HG02763 (cell line): ENCODE measurements around the gene DOCK3.
"Not testable (repeated sequence)": the region's sequence is repeated elsewhere in the genome, so short reads cannot be mapped to it uniquely, and the experiment has no call there.

Source experiments
- ATAC-seq: cut with Tn5 transposase; IDR thresholded peaks from one replicate; pipeline ENCODE4 v1.9.1; 2021; ENCODE audit warnings: mild to moderate bottlenecking, moderate library complexity; ENCODE audit not compliant: unreplicated experiment

DOCK3 gene

GRCh38 chr3:50873376-50874157 is 198.8 kb downstream of the DOCK3 start:
- ATAC-seq, result no peak

- not testable (repeated sequence) for ATAC-seq
Measured at GRCh38 chr3:50874876-50875275, 200.1 kb downstream of the DOCK3 start.

DNA sequence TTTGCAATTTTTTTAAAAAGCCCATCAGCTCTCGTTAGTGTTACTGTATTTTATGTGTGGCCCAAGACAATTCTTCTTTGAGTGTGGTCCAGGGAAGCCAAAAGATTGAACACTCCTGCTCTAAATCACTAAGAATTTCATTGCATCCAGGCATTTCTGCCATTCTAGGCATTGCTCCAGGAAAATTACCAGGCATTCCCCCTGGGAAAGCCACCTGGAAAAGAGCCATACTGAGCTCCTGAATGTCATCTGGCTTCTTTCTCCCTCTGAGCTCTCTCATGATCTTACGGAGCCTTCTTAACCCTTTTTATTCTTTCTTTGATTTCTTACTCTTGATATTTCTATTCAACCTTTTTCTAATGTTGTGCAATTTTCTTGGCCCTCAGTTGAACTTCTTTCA is 202.2 kb downstream of the DOCK3 start:
- ATAC-seq, result no peak

- ATAC-seq, result not testable (repeated sequence)
Measured at GRCh38 chr3:50882733-50883132, 208.0 kb downstream of the DOCK3 start.

- no peak for ATAC-seq
Measured at GRCh38 chr3:50883755-50884154, 209.0 kb downstream of the DOCK3 start.

DNA sequence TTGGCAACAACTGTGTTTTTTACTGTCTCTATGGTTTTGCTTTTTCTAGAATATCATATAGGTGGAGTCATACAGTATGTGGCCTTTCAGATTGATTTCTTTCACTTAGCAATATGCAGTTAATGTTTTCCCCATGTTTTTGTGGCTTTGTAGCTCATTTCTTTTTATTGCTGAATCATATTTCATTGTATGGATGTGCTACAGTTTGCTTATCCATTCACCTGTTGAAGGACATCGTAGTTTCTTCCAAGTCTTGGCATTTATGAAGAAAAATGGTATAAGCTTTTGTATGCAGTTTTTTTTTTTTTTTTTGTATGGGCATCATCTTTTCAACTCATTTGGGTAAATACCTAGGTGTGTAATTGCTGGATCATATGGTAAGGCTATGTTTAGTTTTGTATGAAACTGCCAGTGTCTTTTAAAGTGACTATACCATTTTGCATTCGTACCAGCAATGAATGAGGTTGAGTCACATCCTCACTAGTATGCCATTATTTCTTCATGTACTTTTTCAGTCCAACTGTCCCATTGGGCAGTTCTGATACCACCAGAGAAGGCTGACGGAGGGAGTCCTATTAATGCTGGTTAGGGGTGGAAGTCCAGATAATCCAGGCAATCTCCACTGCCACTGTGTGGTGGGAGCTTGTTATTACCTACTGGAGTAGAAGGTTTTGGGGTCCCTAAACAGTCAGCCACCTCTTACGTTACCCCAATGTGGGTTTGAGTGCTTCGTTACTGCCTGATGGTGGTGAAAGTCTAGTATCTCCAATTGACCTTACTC is 210.5 kb downstream of the DOCK3 start:
- ATAC-seq, result no peak

- ATAC-seq, result no peak
Measured at GRCh38 chr3:50890688-50891344, 216.1 kb downstream of the DOCK3 start.

- ATAC-seq, result not testable (repeated sequence)
Measured at GRCh38 chr3:50901097-50901496, 226.4 kb downstream of the DOCK3 start.

DNA sequence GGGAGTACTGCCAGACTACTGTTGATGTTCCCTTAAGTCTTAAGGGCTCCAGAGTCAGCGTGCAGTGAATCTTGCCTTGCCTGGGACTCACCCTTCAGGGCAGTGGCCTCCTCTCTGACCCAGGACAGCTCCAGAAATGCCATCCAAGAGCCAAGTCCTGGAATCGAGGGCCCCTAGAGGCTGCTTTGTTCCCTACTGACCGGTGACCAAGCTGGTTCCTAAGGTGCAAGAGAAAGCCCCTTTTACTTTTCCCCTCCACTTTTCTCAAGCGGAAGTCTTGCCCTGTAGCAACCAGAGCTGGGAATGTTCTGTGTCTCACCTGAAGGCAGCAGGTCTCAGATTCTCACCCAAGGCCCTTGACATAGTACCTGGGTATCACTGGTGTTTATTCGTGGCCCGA is 238.0 kb downstream of the DOCK3 start:
- no peak for ATAC-seq

- ATAC-seq, result no peak
Measured at GRCh38 chr3:50913260-50913659, 238.5 kb downstream of the DOCK3 start.

GRCh38 chr3:50922071-50922470 is 247.3 kb downstream of the DOCK3 start:
- not testable (repeated sequence) for ATAC-seq

DNA sequence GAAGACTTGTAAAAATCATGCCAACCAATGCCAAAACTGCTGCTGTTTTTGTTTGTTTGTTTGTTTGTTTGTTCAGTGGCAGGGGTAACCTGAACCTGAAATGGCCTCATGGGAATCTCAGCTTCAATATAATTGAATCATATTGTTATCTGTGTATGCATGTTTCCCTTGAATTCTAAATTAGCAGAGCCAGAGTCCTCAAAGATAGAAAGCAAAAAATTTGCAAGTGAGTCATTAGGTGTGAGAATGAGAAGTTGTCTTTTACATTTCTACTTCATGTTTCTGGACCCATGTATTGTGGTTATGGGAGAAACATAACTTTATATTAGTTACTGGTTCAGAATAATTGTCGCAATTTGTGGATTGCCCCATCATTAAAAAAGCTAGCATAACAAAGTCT is 249.2 kb downstream of the DOCK3 start:
- no peak for ATAC-seq

DNA sequence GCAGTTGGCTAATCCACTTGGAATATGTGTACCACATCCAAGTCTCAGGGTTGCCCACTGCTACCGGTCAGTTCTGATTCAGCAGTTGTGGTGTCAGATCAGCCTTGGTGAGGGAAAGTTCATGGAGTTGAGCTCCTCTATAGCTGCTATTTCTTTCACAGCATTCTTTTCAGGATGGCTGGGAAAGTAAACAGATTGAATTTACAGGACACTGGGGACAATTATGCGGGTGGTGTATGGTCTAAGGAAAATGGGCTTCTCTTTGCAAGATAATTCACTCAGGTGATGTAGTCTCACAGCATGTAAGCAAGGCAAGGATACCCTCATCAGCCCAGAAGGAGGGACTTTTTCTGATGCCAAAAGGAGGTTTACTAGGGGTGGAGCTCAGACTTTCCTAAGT is 249.9 kb downstream of the DOCK3 start:
- ATAC-seq, result no peak

DNA sequence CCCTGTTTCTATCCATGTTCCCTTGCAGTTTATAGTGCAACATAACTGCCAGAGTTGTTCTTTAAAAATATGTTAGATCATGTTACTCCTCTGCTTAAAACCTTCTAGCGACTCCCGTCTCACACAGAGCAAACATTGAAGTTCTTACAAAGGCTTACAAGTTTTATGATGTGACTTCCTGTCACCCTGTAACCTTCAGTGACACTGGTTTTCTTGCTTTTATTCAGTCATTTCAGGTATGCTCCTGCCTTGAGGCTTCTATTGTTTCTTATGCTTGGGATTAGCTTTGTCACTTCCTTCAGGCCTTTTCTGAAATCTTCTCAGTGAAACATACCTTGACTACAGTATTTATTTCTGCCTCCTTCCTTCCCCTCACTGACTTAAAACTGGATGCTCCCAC is 252.1 kb downstream of the DOCK3 start:
- ATAC-seq, result no peak

DNA sequence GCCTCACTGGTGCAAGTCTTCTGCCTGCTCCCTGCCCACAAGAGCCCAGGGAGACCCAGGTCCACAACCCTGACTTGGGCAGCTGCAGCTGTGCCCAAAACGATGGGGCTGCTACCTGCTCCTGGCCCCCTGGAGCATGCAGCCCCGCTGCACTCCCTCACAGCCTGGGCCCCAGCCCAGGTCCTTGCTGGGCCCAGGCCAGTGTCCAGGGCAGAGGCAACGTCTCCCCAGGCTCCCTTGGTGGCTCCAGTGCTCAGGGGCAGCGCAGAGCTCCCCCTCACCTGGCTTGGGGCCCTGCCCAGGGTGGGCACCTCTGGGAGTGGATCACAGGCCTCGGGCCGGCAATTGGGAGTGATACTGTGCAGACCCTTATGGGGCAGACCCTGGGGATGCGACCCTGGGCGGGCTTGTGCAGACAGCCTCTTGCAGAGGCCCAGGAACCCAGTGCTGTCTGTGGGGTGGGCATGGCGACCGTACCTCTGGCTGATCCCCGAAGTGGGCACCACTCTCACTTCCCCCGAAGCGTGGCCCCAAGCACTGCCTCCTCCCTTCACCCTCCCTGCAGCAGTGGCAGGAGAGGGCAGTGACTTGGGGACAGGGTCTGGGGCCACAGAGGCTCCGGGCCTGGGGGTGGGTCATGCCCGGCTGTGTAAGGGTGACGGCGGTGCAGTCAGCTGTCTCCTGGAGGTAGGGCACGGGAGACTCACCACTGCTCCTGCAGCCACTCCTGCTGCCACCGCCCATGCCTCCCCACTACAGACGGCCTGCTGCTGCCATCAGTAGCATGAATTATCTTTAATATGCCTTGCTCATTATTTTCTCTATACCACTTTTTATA is 255.9 kb downstream of the DOCK3 start:
- no peak for ATAC-seq

DNA sequence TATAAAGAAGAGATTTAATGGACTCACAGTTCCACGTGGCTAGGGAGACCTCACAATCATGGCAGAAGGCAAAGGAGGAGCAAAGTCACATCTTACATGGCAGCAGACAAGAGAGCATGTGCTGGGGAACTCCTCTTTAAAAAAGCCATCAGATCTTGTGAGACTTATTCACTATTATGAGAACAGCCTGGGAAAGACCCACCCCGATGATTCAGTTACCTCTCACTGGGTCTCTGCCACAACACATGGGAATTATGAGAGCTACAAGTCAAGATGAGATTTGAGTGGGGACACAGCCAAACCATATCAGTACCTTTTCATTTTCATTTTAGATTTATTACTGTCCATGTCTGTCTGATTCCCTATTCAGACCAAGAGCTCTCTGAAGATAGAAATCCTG is 258.2 kb downstream of the DOCK3 start:
- not testable (repeated sequence) for ATAC-seq

DNA sequence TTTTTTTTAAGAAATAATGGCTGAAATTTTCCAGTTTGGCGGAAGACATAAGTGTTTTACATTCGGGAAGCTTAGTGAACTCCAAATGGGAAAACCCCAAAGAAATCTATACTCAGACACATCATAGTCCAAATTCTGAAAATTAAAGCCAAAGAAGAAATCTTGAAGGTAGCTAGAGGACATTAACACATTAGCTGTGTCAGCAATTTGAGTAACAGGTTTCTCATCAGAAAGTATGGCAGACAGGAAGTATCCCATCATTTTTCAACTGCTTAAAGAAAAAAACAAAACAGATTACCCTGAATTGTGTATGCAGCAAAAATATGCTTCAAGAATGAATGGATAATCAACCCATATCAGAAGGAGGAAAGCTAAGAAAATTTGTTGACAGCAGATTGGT is 261.7 kb downstream of the DOCK3 start:
- ATAC-seq, result no peak

DNA sequence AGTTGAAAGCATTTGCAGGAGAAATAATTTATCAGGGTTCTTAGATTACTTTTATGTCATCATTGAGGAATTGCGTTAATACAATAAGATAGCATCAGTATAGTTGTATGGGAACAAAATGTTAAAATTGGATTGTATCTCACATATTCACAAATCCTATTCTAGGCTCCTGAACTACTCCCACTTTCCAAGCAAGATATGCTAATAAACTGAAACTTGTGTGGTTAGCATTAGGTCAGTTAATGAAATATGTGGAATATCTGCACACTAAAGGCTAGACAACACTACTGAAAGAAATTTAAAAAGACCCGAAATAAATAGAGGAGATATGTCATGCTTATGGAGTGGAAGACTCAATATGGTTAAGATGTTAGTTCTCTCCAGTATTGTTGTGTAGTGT is 272.7 kb downstream of the DOCK3 start:
- no peak for ATAC-seq

GRCh38 chr3:50950591-50950990 is 275.9 kb downstream of the DOCK3 start:
- ATAC-seq, result no peak

GRCh38 chr3:50953825-50954414 is 279.2 kb downstream of the DOCK3 start:
- no peak for ATAC-seq
